Measurements from ENCODE around the gene PDLIM1.

The PDLIM1 gene

GRCh38 chr10:95201736-95202135, 89.1 kb downstream of the PDLIM1 start:
- TF ChIP-seq, protein P1, sequence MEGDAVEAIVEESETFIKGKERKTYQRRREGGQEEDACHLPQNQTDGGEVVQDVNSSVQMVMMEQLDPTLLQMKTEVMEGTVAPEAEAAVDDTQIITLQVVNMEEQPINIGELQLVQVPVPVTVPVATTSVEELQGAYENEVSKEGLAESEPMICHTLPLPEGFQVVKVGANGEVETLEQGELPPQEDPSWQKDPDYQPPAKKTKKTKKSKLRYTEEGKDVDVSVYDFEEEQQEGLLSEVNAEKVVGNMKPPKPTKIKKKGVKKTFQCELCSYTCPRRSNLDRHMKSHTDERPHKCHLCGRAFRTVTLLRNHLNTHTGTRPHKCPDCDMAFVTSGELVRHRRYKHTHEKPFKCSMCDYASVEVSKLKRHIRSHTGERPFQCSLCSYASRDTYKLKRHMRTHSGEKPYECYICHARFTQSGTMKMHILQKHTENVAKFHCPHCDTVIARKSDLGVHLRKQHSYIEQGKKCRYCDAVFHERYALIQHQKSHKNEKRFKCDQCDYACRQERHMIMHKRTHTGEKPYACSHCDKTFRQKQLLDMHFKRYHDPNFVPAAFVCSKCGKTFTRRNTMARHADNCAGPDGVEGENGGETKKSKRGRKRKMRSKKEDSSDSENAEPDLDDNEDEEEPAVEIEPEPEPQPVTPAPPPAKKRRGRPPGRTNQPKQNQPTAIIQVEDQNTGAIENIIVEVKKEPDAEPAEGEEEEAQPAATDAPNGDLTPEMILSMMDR (IDR thresholded peaks at IDR 0.05; ENCODE audit: extremely low read depth, missing control alignments): no peak
- no peak for DNase-seq (ENCODE audit: low spot score)

DNA sequence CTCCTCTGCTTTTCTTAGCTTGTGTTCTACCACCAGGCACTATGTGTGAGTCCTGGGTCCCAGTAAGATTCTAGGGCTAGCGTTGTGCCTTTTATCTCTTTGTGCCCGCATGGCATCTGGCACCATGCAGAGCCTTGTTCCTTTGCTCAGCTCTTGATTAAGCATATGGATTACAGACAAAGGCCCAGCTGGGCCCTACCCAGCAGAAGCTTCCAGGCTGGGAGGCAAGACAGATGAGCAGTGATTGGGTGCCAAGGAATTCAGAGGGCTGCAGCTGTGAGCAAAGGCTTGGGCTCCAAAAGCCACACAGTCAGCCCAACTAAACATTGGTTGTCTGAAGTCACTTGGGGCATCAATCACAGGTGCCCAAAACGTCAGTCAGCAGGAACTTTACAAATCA, 94.8 kb downstream of the PDLIM1 start:
- TF ChIP-seq, protein P1 (IDR thresholded peaks at IDR 0.05; ENCODE audit: extremely low read depth, missing control alignments): no peak
- no peak for DNase-seq (ENCODE audit: low spot score)

GRCh38 chr10:95193944-95194343, 96.9 kb downstream of the PDLIM1 start, which contains the start of gene ACSM6:
Gene ACSM6, plus strand, starts transcription at chr10:95194238. Its CDS starts 248 bp downstream, at chr10:95194486.
- DNase-seq (ENCODE audit: low spot score): no peak
- TF ChIP-seq, protein P1 (IDR thresholded peaks at IDR 0.05; ENCODE audit: extremely low read depth, missing control alignments): no peak

GRCh38 chr10:95188593-95188992, 102.2 kb downstream of the PDLIM1 start:
- DNase-seq (ENCODE audit: low spot score): no peak

DNA sequence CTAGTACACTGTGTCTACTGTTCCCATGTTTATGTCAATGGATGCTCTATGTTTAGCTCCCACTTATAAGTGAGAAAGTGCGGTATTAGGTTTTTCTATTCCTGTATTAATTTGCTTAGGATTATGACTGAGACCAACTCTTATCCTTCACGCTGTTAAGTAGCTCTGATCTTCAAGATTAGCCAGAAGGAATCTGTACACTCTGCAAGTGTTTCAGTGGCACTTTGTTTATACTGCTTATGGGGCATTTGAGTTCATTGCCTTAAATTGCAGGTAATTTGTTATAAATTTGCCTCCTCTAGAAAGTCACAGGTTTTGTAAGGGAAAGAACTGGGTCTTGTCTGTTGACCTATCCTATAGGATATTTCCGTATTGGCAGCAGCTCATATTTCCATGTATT, 103.2 kb downstream of the PDLIM1 start:
- no peak for DNase-seq (ENCODE audit: low spot score)
- TF ChIP-seq, protein P1 (IDR thresholded peaks at IDR 0.05; ENCODE audit: extremely low read depth, missing control alignments): no peak

More at GRCh38 chr10:95188593-95188992, 102.2 kb downstream of the PDLIM1 start:
- TF ChIP-seq, protein P1 (IDR thresholded peaks at IDR 0.05; ENCODE audit: extremely low read depth, missing control alignments): no peak

Measured in GM20000 (cell line).